Stimulated activated CD4-positive, alpha-beta T cell treated with anti-CD3 and anti-CD28 coated beads, Interleukin-15, amount 100 ng/mL, for 48 hours (primary cell): ENCODE results near the gene FCAMR.
A peak's percentile ranks its signal among the peaks of the same experiment; 100 is the strongest.
"Not testable (repeated sequence)": the region's sequence is repeated elsewhere in the genome, so short reads cannot be mapped to it uniquely, and the experiment has no call there.

Experiments used
- DNase-seq, 2 donors: peaks; one replicate each; pipeline ENCODE4 v3.0.0-alpha.2; 2020; ENCODE audit warnings: low read depth in 2 of 2

The FCAMR gene

GRCh38 chr1:206932177-206932576 is 38.1 kb downstream of the FCAMR start:
- DNase-seq: no peak

GRCh38 chr1:206931709-206932108 is 38.6 kb downstream of the FCAMR start:
- no peak for DNase-seq

GRCh38 chr1:206930210-206930798 is 40.0 kb downstream of the FCAMR start:
- DNase-seq: no peak

- DNase-seq: no peak
Observed at GRCh38 chr1:206929524-206929923, 40.7 kb downstream of the FCAMR start.

GRCh38 chr1:206926286-206926685 is 44.0 kb downstream of the FCAMR start:
- DNase-seq: no peak

- DNase-seq: peak; percentile 56 to 57
Observed at GRCh38 chr1:206925106-206925736, 45.0 kb downstream of the FCAMR start.

- no peak for DNase-seq
Observed at GRCh38 chr1:206924592-206925105, 45.6 kb downstream of the FCAMR start.

- not testable (repeated sequence) for DNase-seq
Observed at GRCh38 chr1:206923961-206924557, 46.2 kb downstream of the FCAMR start.

GRCh38 chr1:206923009-206923960 is 47.0 kb downstream of the FCAMR start:
- DNase-seq: peak; percentile 53 to 62

- no peak for DNase-seq
Observed at GRCh38 chr1:206922524-206922923, 47.7 kb downstream of the FCAMR start.

- DNase-seq: no peak
Observed at GRCh38 chr1:206921772-206922265, 48.4 kb downstream of the FCAMR start, which contains the start of gene FCMR. FCMR (minus strand) TSS chr1:206921941; CDS start chr1:206921854, 87 bp downstream.

- no peak for DNase-seq
Observed at GRCh38 chr1:206918076-206918475, 52.2 kb downstream of the FCAMR start.

GRCh38 chr1:206916000-206916709 is 54.1 kb downstream of the FCAMR start:
- no peak for DNase-seq

- no peak for DNase-seq
Observed at GRCh38 chr1:206915030-206915735, 55.1 kb downstream of the FCAMR start.

GRCh38 chr1:206913766-206914537 is 56.3 kb downstream of the FCAMR start:
- DNase-seq: no peak

- DNase-seq: peak; percentile 41 to 55
Observed at GRCh38 chr1:206912445-206913095, 57.7 kb downstream of the FCAMR start.

- DNase-seq: no peak
Observed at GRCh38 chr1:206911064-206911663, 59.1 kb downstream of the FCAMR start.

- no peak for DNase-seq
Observed at GRCh38 chr1:206909883-206910318, 60.4 kb downstream of the FCAMR start.
